Measurements from ENCODE around the gene TMEM221. TPM values are rescaled to one million over a fixed set of nuclear protein-coding genes. Genes with fewer than 3 reads are reported as not detected.

Gene TMEM221
- total RNA-seq, 1 experiment from 2014 or later, result not detected

- no peak for DNase-seq (ENCODE audit: low spot score)
Measured at GRCh38 chr19:17473041-17473440, 24.6 kb upstream of the TMEM221 start.

- DNase-seq (ENCODE audit: low spot score), result no peak
Measured at GRCh38 chr19:17471410-17472125, 23.1 kb upstream of the TMEM221 start.

GRCh38 chr19:17470068-17470841 lies 21.8 kb upstream of the TMEM221 start, which contains the start of gene SLC27A1:
TSS of gene SLC27A1 (plus strand) at chr19:17470524. CDS start at chr19:17470541, 17 bp downstream.
- DNase-seq (ENCODE audit: low spot score), result peak; percentile 88

GRCh38 chr19:17469481-17470067 lies 21.1 kb upstream of the TMEM221 start:
- no peak for DNase-seq (ENCODE audit: low spot score)

GRCh38 chr19:17469092-17469480 lies 20.6 kb upstream of the TMEM221 start:
- DNase-seq (ENCODE audit: low spot score), result no peak

- DNase-seq (ENCODE audit: low spot score), result no peak
Measured at GRCh38 chr19:17468302-17469091, 20.0 kb upstream of the TMEM221 start.

GRCh38 chr19:17467471-17468301 lies 19.2 kb upstream of the TMEM221 start:
- no peak for DNase-seq (ENCODE audit: low spot score)

- DNase-seq (ENCODE audit: low spot score), result no peak
Measured at GRCh38 chr19:17466487-17466850, 18.0 kb upstream of the TMEM221 start.

- no peak for DNase-seq (ENCODE audit: low spot score)
Measured at GRCh38 chr19:17460372-17461230, 12.1 kb upstream of the TMEM221 start, which contains the start of gene NXNL1. TSS of gene NXNL1 (minus strand) at chr19:17460926. CDS start at chr19:17460869, 57 bp downstream.

- DNase-seq (ENCODE audit: low spot score), result no peak
Measured at GRCh38 chr19:17458970-17459369, 10.5 kb upstream of the TMEM221 start.

- no peak for DNase-seq (ENCODE audit: low spot score)
Measured at GRCh38 chr19:17457616-17458015, 9.1 kb upstream of the TMEM221 start.

- DNase-seq (ENCODE audit: low spot score), result no peak
Measured at GRCh38 chr19:17456127-17456526, 7.7 kb upstream of the TMEM221 start.

GRCh38 chr19:17455308-17456123 lies 7.0 kb upstream of the TMEM221 start:
- no peak for DNase-seq (ENCODE audit: low spot score)

- no peak for DNase-seq (ENCODE audit: low spot score)
Measured at GRCh38 chr19:17454576-17455071, 6.2 kb upstream of the TMEM221 start.

GRCh38 chr19:17451820-17452219 lies 3.4 kb upstream of the TMEM221 start:
- DNase-seq (ENCODE audit: low spot score), result no peak

- DNase-seq (ENCODE audit: low spot score), result peak; percentile 28
Measured at GRCh38 chr19:17450264-17451075, 2.0 kb upstream of the TMEM221 start.

GRCh38 chr19:17447704-17448130 lies 751 bp downstream of the TMEM221 start:
- DNase-seq (ENCODE audit: low spot score), result no peak
